NCI-H2171 treated with DMSO at 0.1 percent for 48 hours (cell line): ENCODE results near the gene FXR1.

ENCODE experiments used
- DNase-seq: peaks from one replicate; lab custom pipeline; 2025; lab: John Stamatoyannopoulos, UW

Gene FXR1

DNA sequence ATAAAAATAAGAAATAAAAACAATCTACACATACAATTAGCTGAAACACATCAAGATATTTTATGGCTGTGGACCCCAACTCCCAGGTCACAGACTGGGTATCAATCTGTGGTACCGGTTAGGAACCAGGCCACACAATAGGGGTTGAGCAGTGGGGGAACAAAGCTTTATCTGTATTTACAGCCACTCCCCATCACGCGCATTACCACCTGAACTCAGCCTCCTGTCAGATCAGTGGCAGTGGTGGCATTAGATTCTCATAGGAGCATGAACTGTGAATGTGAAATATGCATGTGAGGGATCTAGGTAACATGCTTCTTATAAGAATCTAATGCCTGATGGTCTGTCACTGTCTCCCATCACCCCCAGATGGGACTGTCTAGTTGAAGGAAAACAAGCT lies 94.8 kb downstream of the FXR1 start:
- DNase-seq, result no peak

DNA sequence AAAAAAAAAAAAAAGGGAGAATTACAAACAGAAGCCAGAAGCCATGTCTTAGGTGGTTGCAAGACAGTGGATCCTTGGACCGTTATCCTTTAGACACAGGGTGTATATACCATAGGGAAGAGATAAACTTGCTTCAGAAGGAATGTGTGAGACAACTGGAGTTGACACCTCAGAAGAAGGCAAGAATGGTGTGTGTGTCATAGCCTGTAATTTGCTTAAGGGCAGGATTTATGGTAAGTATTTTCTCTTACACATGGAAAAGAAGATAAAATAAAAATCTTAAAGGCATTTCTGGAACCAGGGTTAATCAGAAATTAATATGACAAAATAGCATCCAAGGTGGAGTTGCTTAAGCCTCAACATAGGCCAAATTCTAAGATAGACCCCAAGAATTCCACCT lies 96.3 kb downstream of the FXR1 start:
- DNase-seq, result no peak

DNA sequence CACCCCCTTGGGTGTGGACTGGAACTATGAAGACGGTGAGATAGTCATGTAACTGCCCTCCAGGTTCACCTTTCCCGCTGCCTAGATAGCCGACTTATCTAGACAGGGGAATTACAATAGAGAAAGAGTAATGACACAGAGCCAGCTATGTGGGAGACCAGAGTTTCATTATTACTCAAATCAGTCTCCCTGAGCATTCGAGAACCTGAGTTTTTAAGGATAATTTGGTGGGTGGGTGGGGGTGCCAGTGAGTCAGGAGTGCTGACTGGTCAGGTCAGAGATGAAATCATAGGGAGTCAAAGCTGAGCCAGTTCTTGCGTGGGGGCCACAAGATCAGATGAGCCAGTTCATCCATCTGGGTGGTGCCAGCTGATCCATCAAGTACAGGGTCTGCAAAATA lies 96.8 kb downstream of the FXR1 start:
- no peak for DNase-seq

DNA sequence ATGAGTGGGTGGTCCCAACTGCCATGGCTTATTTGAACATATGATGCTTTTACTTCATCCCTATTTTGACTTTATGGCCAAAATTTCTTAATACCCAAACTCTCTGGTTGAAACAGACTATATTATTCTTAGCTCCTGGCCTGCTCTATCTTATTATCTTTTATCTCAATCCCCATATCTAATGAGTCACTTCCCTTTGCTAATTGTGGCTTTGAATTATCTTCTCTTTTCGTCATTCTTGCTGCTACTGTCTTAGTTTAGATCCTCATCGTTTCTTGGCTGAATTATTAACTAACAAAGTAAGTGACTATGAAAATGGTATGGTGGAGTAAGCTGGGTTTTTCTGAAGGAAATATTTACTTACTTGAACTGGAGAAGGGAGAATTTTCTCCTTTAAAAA lies 105.2 kb downstream of the FXR1 start:
- no peak for DNase-seq

DNA sequence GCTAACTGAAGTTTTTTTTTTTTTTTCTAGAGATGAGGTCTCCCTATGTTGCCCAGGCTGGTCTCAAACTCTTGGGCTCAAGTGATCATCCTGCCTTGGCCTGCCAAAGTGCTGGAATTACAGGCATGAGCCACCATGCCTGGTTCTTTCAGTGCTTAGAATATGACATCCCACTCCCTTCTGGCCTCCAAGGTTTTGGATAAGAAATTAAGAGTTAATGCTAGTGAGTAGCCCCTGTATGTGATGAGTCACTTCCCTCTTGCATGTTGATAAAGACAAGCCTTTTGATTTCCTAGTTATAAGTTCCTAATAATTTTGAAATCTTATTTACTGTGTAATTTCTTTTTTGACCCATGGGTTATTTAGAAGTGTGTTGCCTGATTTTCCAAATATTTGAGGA lies 112.7 kb downstream of the FXR1 start:
- no peak for DNase-seq

DNA sequence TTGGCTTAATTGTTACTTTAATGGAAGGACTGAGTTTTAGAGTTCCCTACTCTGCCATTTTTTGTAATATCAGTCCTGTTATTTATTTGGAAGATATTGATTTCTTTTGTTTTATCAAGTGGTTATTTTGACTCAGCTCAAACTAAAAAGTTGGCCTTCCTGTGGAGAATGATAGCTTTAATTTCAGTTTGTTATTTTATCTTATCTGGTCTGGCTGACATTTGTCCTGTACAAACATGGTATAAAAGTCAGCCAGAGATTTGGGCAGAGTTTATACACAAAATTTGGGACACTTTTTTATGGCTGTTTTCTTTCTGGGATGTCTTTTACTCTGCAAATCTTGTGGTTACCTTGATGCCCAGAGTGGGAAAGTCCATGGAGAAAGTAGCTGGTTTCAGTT lies 118.5 kb downstream of the FXR1 start:
- no peak for DNase-seq
